Activated naive CD8-positive, alpha-beta T cell treated with anti-CD3 and anti-CD28 coated beads, Interleukin-2, amount 50 U/mL, for 24 hours (primary cell): ENCODE measurements around the gene WDR82.

Experiments
- ATAC-seq: fragments of 150-1000 bp; cut with Tn5 transposase; one replicate; pipeline ENCODE4 v1.10.0; 2021
- DNase-seq: peaks from one replicate; pipeline ENCODE4 v3.0.0; 2021
- H3K27ac Mint-ChIP-seq: one replicate; pipeline ENCODE4 v1.8.0; 2021; ENCODE audit warnings: mild to moderate bottlenecking, mixed read lengths
- H3K27me3 Mint-ChIP-seq: one replicate; pipeline ENCODE4 v1.8.0; 2021; ENCODE audit warnings: mixed read lengths
- H3K36me3 Mint-ChIP-seq: one replicate; pipeline ENCODE4 v1.8.0; 2021; ENCODE audit warnings: low read depth, mixed read lengths
- H3K4me1 Mint-ChIP-seq: one replicate; pipeline ENCODE4 v1.8.0; 2021; ENCODE audit warnings: mixed read lengths
- H3K4me3 Mint-ChIP-seq: one replicate; pipeline ENCODE4 v1.8.0; 2021; ENCODE audit warnings: mild to moderate bottlenecking, moderate library complexity, mixed read lengths
- H3K9me3 Mint-ChIP-seq: one replicate; pipeline ENCODE4 v1.8.0; 2021; ENCODE audit warnings: mixed read lengths

The WDR82 gene

DNA sequence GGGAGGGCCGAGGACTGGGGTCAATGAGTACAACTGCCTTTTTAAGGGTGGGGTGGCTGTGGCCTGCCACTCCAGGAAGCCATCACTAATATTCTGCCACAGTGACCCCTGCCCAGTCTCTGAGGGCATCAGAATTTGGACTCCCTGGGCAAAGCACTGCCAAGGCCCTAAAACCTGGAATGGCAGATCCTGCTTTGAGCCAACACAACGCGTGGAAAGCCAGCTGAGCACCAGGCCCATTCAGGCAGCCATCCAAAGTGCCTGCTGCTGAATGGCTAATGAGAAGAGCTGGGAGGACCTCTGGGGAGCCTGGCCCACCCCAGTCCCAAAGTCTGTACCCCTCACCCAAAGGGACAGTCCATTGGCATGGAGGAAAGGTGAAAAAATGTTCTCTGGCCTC lies 44.5 kb downstream of the WDR82 start:
- peak overlapping the region; percentile 39 for H3K27ac Mint-ChIP-seq
- DNase-seq, result no peak
- no peaks in the 10 kb centered on the region for H3K9me3 Mint-ChIP-seq
- H3K4me3 Mint-ChIP-seq, result no peak overlapping the region
- no peaks in the 10 kb centered on the region for H3K27me3 Mint-ChIP-seq
- peaks cover 18% of the 10 kb centered on the region for H3K36me3 Mint-ChIP-seq
- ATAC-seq, result no peak
- H3K4me1 Mint-ChIP-seq, result peaks cover 56% of the 10 kb centered on the region

DNA sequence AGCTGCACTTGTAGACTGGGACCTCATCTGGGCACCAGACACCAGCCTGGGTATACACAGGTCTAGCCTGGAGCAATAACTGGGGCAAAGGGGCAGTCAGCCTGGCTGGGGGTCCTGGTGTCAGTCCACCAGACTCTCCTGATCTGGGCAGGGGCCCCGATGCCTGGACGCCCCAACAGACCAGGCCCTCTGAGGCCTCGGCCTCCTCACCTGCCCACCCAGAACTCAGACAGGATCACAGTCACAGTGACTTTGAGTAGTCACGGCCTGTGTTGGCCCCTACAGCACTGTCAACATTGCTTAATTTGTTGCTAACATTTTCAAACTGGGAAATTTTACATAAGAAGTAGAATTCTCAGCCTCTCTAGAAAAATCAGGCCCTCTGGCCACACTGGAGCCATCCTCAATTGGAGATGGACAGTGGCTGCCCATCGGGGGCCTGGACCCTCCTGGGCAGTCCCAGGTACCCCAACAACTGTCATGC lies 45.3 kb downstream of the WDR82 start:
- Mint-ChIP-seq H3K9me3 (no peaks in the 10 kb centered on the region), H3K36me3 (peaks cover 16% of the 10 kb centered on the region), H3K4me1 (peaks cover 52% of the 10 kb centered on the region), H3K27ac (peak overlapping the region; percentile 59), H3K4me3 (no peak overlapping the region), H3K27me3 (no peaks in the 10 kb centered on the region)
- DNase-seq (no peak), ATAC-seq (no peak)

GRCh38 chr3:52232279-52233107 lies 46.0 kb downstream of the WDR82 start:
- no peak overlapping the region for H3K27ac Mint-ChIP-seq
- H3K9me3 Mint-ChIP-seq, result no peaks in the 10 kb centered on the region
- peaks cover 46% of the 10 kb centered on the region for H3K4me1 Mint-ChIP-seq
- ATAC-seq (no peak), DNase-seq (no peak)
- H3K27me3 Mint-ChIP-seq, result no peaks in the 10 kb centered on the region
- H3K4me3 Mint-ChIP-seq, result no peak overlapping the region
- H3K36me3 Mint-ChIP-seq, result peaks cover 16% of the 10 kb centered on the region

GRCh38 chr3:52231502-52232278 lies 46.8 kb downstream of the WDR82 start:
- Mint-ChIP-seq H3K27ac (peak overlapping the region; percentile 60), H3K36me3 (peaks cover 16% of the 10 kb centered on the region), H3K4me3 (no peak overlapping the region), H3K27me3 (no peaks in the 10 kb centered on the region), H3K9me3 (no peaks in the 10 kb centered on the region), H3K4me1 (peaks cover 42% of the 10 kb centered on the region)
- ATAC-seq (peak; percentile 69), DNase-seq (peak; percentile 95)

GRCh38 chr3:52230889-52231499 lies 47.5 kb downstream of the WDR82 start:
- H3K9me3 Mint-ChIP-seq, result no peaks in the 10 kb centered on the region
- no peak overlapping the region for H3K27ac Mint-ChIP-seq
- DNase-seq (no peak), ATAC-seq (no peak)
- no peaks in the 10 kb centered on the region for H3K27me3 Mint-ChIP-seq
- H3K36me3 Mint-ChIP-seq, result peaks cover 14% of the 10 kb centered on the region
- H3K4me1 Mint-ChIP-seq, result peaks cover 42% of the 10 kb centered on the region
- no peak overlapping the region for H3K4me3 Mint-ChIP-seq

- DNase-seq (no peak), ATAC-seq (no peak)
- Mint-ChIP-seq H3K27me3 (no peaks in the 10 kb centered on the region), H3K4me3 (no peak overlapping the region), H3K9me3 (no peaks in the 10 kb centered on the region), H3K4me1 (peaks cover 42% of the 10 kb centered on the region), H3K27ac (no peak overlapping the region), H3K36me3 (peaks cover 14% of the 10 kb centered on the region)
Measured at GRCh38 chr3:52230461-52230860, 48.0 kb downstream of the WDR82 start.

- H3K4me1 Mint-ChIP-seq, result peaks cover 43% of the 10 kb centered on the region
- H3K27ac Mint-ChIP-seq, result no peak overlapping the region
- no peak for ATAC-seq
- no peaks in the 10 kb centered on the region for H3K27me3 Mint-ChIP-seq
- H3K36me3 Mint-ChIP-seq, result peaks cover 14% of the 10 kb centered on the region
- H3K4me3 Mint-ChIP-seq, result no peak overlapping the region
- no peak for DNase-seq
- H3K9me3 Mint-ChIP-seq, result no peaks in the 10 kb centered on the region
Measured at GRCh38 chr3:52229656-52230055, 48.8 kb downstream of the WDR82 start.

DNA sequence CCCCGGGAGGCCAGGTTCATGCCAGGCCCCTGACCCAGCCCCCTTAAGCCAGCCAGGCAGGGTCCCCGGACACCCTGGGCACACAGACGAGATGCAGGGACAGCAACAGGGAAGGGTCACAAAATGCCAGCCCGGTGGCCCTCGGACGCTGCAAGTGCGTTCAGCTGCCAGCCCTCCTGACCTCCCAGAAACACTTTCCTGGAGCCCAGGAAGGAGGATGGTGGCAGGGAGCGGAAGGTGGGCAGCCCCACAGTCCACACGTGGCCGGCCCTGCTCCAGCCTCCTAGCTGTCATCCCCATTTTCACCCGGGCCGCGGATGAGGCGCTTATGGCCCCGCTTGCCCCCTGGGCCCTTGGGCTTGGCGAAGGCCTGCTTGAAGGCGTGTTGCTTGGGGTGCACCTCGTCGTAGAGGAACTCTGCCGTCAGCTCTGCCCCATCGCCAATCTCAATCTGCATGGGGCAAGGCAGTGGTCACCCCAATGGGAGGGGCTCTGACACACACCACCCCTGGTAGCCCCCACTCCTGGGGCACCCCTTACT lies 49.6 kb downstream of the WDR82 start:
- H3K36me3 Mint-ChIP-seq, result peaks cover 14% of the 10 kb centered on the region
- no peaks in the 10 kb centered on the region for H3K27me3 Mint-ChIP-seq
- H3K4me1 Mint-ChIP-seq, result peaks cover 46% of the 10 kb centered on the region
- H3K4me3 Mint-ChIP-seq, result no peak overlapping the region
- no peak overlapping the region for H3K27ac Mint-ChIP-seq
- DNase-seq (no peak), ATAC-seq (no peak)
- H3K9me3 Mint-ChIP-seq, result no peaks in the 10 kb centered on the region

DNA sequence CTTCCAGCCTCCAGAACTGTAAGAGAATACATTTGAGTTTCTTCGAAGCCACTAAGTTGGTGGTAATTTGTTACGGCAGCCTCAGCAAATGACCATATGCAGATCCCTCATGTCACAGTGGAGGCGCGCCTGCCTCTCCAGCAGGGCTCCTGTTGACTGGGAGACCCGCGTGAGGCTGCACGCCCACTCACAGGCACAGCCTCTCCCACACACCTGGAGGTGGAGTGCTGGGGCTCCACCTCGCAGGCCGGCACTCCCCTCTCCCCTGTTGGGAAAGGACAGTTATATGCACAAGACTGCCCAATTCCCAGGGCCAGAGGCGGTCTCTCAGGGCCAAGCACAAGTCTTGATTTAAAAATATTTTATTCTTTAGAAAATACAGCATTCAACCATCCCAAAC lies 50.2 kb downstream of the WDR82 start:
- peaks cover 47% of the 10 kb centered on the region for H3K4me1 Mint-ChIP-seq
- peaks cover 14% of the 10 kb centered on the region for H3K36me3 Mint-ChIP-seq
- H3K27me3 Mint-ChIP-seq, result no peaks in the 10 kb centered on the region
- H3K4me3 Mint-ChIP-seq, result no peak overlapping the region
- no peaks in the 10 kb centered on the region for H3K9me3 Mint-ChIP-seq
- H3K27ac Mint-ChIP-seq, result no peak overlapping the region
- no peak for ATAC-seq
- peak; percentile 4 for DNase-seq

DNA sequence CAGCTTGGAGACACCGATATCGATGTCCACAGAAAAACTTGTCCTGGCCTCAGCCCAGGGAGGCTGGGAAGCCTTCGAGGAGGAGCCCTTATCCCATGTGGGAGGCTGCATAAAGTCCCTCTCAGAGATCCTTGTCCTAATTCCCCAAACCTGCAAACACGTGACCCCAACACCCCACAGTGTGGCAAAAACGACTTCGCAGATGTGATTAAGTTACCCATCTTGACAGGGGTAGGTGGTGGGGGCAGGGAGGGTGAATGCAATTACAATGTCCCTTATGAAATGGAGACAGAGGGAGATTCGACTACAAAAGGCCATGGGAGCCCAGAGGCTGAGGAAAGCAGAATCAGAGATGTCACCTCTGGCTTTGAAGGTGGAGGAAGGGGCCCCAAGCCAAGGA lies 50.7 kb downstream of the WDR82 start:
- peak; percentile 2 for DNase-seq
- no peak overlapping the region for H3K27ac Mint-ChIP-seq

DNA sequence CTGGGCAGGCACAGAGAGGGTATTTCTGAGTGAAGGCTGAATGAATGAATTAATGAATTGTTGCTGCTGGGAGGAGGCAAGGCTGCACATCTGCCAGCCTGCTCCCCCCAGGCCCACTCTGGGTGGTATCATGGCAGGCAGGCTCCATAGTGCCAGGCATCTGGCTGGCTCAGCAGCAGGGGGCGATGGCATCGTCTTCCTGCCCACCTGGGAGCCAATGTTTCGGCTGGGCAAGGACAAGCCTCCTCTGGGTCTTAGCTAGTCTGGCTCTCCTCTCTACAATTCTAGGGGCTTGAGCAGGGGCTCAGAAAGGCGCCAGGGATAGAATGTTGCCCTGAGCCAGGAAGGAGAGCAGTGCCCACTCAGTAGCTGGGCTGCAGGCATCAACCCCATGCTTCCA lies 51.3 kb downstream of the WDR82 start:
- ATAC-seq (no peak), DNase-seq (peak; percentile 11)
- Mint-ChIP-seq H3K36me3 (peaks cover 14% of the 10 kb centered on the region), H3K4me3 (no peak overlapping the region), H3K4me1 (peaks cover 47% of the 10 kb centered on the region), H3K27me3 (no peaks in the 10 kb centered on the region), H3K27ac (peak overlapping the region; percentile 68), H3K9me3 (no peaks in the 10 kb centered on the region)

More for the DNA sequence above, 50.7 kb downstream of the WDR82 start:
- no peaks in the 10 kb centered on the region for H3K27me3 Mint-ChIP-seq
- no peak for ATAC-seq
- peaks cover 14% of the 10 kb centered on the region for H3K36me3 Mint-ChIP-seq
- peaks cover 47% of the 10 kb centered on the region for H3K4me1 Mint-ChIP-seq
- no peak overlapping the region for H3K4me3 Mint-ChIP-seq
- no peaks in the 10 kb centered on the region for H3K9me3 Mint-ChIP-seq

- Mint-ChIP-seq H3K36me3 (peaks cover 11% of the 10 kb centered on the region), H3K27ac (peak overlapping the region; percentile 68), H3K4me1 (peaks cover 51% of the 10 kb centered on the region), H3K9me3 (no peaks in the 10 kb centered on the region), H3K27me3 (no peaks in the 10 kb centered on the region), H3K4me3 (peak overlapping the region; percentile 56)
- DNase-seq (no peak), ATAC-seq (no peak)
Measured at GRCh38 chr3:52226229-52226817, 52.1 kb downstream of the WDR82 start.

DNA sequence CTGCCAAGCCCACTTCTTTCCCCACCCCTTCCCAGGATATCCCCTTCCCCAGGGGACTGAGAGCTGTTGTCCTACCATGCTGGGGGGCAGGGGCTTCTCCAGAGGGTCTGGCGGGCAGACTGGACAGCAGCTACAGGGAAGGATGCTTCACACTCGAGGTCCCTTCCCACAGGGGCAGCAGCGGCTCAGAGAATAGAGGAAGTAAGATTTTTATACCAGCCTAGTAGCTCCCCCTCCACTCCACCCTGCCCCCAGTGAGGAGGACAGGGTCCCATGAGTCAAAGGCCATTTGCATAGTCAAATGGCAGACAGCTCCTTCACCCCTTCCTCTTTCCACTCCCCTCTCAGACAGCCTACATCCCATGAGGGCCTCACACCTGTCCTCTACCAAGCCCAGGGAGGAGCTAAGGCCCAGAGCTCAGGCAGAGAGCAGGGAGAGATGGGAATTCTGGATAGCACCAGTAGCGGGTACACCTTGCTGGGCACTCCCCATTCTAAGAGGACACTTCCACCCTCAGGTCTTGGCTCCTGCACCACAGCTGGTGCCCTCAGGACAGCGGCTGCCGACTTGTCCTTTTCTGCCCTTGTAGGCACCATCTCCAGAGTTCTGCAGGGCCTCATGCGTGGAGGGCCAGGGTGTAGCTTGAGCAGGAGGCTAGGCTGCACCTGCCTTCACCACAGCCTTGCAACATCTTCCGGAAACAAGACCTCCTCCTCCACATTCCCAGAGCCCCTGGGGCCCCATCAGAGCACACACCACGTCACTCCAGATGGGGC lies 52.8 kb downstream of the WDR82 start, which contains the start of gene TLR9:
TSS of gene TLR9 (minus strand) at position 194 of the 777 bp plus-strand sequence. CDS start at position 78, 116 bp downstream.
- H3K4me3 Mint-ChIP-seq, result peak within 1 kb of the TSS; percentile 56
- no peaks in the 10 kb centered on the region for H3K27me3 Mint-ChIP-seq
- peaks cover 55% of the 10 kb centered on the region for H3K4me1 Mint-ChIP-seq
- H3K27ac Mint-ChIP-seq, result peak within 1 kb of the TSS; percentile 68
- DNase-seq, result peak; percentile 48
- H3K36me3 Mint-ChIP-seq, result peaks cover 9% of the 10 kb centered on the region
- no peaks in the 10 kb centered on the region for H3K9me3 Mint-ChIP-seq
- ATAC-seq, result peak; percentile 67
